DLD1 (cell line): Measurements from ENCODE around the gene PGS1.

Experiments
- in situ Hi-C: cut with HindIII; loops from 2 replicates; pipeline ENCODE4 v1.10.0; 2017; ENCODE audit warnings: low sequenced_read_pairs

Gene PGS1

GRCh38 chr17:78346605-78347250 is 31.7 kb upstream of the PGS1 start:
- in situ Hi-C loops: no loop called here

- in situ Hi-C loops: no loop called here
Measured at GRCh38 chr17:78347453-78347852, 31.0 kb upstream of the PGS1 start.

GRCh38 chr17:78348055-78348770 is 30.2 kb upstream of the PGS1 start:
- in situ Hi-C loops: no loop called here

GRCh38 chr17:78349891-78350642 is 28.4 kb upstream of the PGS1 start:
- in situ Hi-C loops: no loop called here

- in situ Hi-C loops: no loop called here
Measured at GRCh38 chr17:78351449-78352006, 26.9 kb upstream of the PGS1 start.

- in situ Hi-C loops: no loop called here
Measured at GRCh38 chr17:78353834-78354233, 24.6 kb upstream of the PGS1 start.

GRCh38 chr17:78355045-78355641 is 23.3 kb upstream of the PGS1 start:
- in situ Hi-C loops: no loop called here

GRCh38 chr17:78355701-78356100 is 22.7 kb upstream of the PGS1 start:
- in situ Hi-C loops: no loop called here

- in situ Hi-C loops: no loop called here
Measured at GRCh38 chr17:78356101-78356713, 22.2 kb upstream of the PGS1 start.

GRCh38 chr17:78357177-78357586 is 21.3 kb upstream of the PGS1 start:
- in situ Hi-C loops: no loop called here

GRCh38 chr17:78357672-78358537 is 20.5 kb upstream of the PGS1 start:
- in situ Hi-C loops: no loop called here

GRCh38 chr17:78358538-78359320 is 19.7 kb upstream of the PGS1 start:
- in situ Hi-C loops: no loop called here

- in situ Hi-C loops: no loop called here
Measured at GRCh38 chr17:78359321-78359996, 19.0 kb upstream of the PGS1 start.

- in situ Hi-C loops: no loop called here
Measured at GRCh38 chr17:78359997-78360370, 18.5 kb upstream of the PGS1 start, which contains the start of gene SOCS3. Gene SOCS3, minus strand, starts transcription at chr17:78360077. Its CDS starts 982 bp downstream, at chr17:78359095.

- in situ Hi-C loops: no loop called here
Measured at GRCh38 chr17:78360371-78361224, 17.9 kb upstream of the PGS1 start.

- in situ Hi-C loops: no loop called here
Measured at GRCh38 chr17:78361225-78361701, 17.2 kb upstream of the PGS1 start.

- in situ Hi-C loops: no loop called here
Measured at GRCh38 chr17:78362232-78362631, 16.2 kb upstream of the PGS1 start.
